Skin of body (tissue), 2 donors: Measurements from ENCODE around the gene CLIC5. TPM values are rescaled to one million over a fixed set of nuclear protein-coding genes. Genes with fewer than 3 reads are reported as not detected.
A peak's percentile ranks its signal among the peaks of the same experiment; 100 is the strongest.

Source experiments
- DNase-seq: peaks from one replicate; lab custom pipeline; 2025; lab: John Stamatoyannopoulos, UW
- total RNA-seq: library from RNA; depleted of rRNA; stranded (reverse); fragments of >200 nt; gene quantifications from one replicate; pipeline ENCODE4 v1.2.3, GENCODE V29; 2014

The CLIC5 gene
- total RNA-seq, 1 donor from 2014 or later, result 4.0 TPM

- no peak for DNase-seq
These were observed 118.7 kb downstream of the CLIC5 start for GRCh38 chr6:45896783-45897441.

GRCh38 chr6:45895569-45895968 lies 120.1 kb downstream of the CLIC5 start:
- no peak for DNase-seq

- no peak for DNase-seq
These were observed 122.9 kb downstream of the CLIC5 start for GRCh38 chr6:45892696-45893245.

GRCh38 chr6:45892196-45892595 lies 123.5 kb downstream of the CLIC5 start:
- no peak for DNase-seq

GRCh38 chr6:45886776-45887175 lies 128.9 kb downstream of the CLIC5 start:
- no peak for DNase-seq

GRCh38 chr6:45884336-45884735 lies 131.3 kb downstream of the CLIC5 start:
- DNase-seq, result no peak

- DNase-seq, result no peak
These were observed 133.0 kb downstream of the CLIC5 start for GRCh38 chr6:45882671-45883070.

GRCh38 chr6:45881705-45882467 lies 133.8 kb downstream of the CLIC5 start:
- no peak for DNase-seq

GRCh38 chr6:45880676-45881075 lies 135.0 kb downstream of the CLIC5 start:
- DNase-seq, result peak; percentile 73

GRCh38 chr6:45880159-45880558 lies 135.5 kb downstream of the CLIC5 start:
- peak; percentile 87 for DNase-seq

GRCh38 chr6:45877970-45878590 lies 137.6 kb downstream of the CLIC5 start:
- DNase-seq, result no peak

- no peak for DNase-seq
These were observed 142.8 kb downstream of the CLIC5 start for GRCh38 chr6:45872827-45873365.

GRCh38 chr6:45870531-45870930 lies 145.1 kb downstream of the CLIC5 start:
- DNase-seq, result no peak

- DNase-seq, result no peak
These were observed 151.0 kb downstream of the CLIC5 start for GRCh38 chr6:45864651-45865050.

GRCh38 chr6:45858691-45859090 lies 157.0 kb downstream of the CLIC5 start:
- no peak for DNase-seq

- DNase-seq, result no peak
These were observed 157.8 kb downstream of the CLIC5 start for GRCh38 chr6:45857827-45858226.

GRCh38 chr6:45855642-45856394 lies 159.8 kb downstream of the CLIC5 start:
- DNase-seq, result no peak

- peak; percentile 3 for DNase-seq
These were observed 161.4 kb downstream of the CLIC5 start for GRCh38 chr6:45854149-45854742.

- no peak for DNase-seq
These were observed 164.6 kb downstream of the CLIC5 start for GRCh38 chr6:45851034-45851400.

- DNase-seq, result no peak
These were observed 165.2 kb downstream of the CLIC5 start for GRCh38 chr6:45850378-45851033.
